ENCODE results near the gene MXRA7. TPM values are rescaled to one million over a fixed set of nuclear protein-coding genes. Genes with fewer than 3 reads are reported as not detected.

MXRA7 gene
- total and polyA plus RNA-seq, 7 donors = 8.3 to 428 (median 327) TPM

GRCh38 chr17:76721463-76721862, 10.7 kb upstream of the MXRA7 start:
- intact Hi-C loops (cut with DNase I) = no loop called here
- no peak for DNase-seq
- peaks cover 0 to 53% (median 41%) of the 10 kb centered on the region in 4 donors for H3K4me1 ChIP-seq
- WGBS, 2 donors = 89 to 91% methylated on average over 10 of the region's 10 CpGs
- H3K36me3 ChIP-seq = peaks cover 43 to 84% (median 79%) of the 10 kb centered on the region in 4 donors
- H3K27me3 ChIP-seq = no peaks in the 10 kb centered on the region
- no peak for TF ChIP-seq EP300 (IDR thresholded peaks at IDR 0.05)
- no peak for TF ChIP-seq POLR2A (IDR thresholded peaks at IDR 0.05)
- no peak for TF ChIP-seq POLR2AphosphoS5 (IDR thresholded peaks at IDR 0.05)
- TF ChIP-seq CTCF (IDR thresholded peaks at IDR 0.05) = no peak
- peak overlapping the region in 1 of 4 donors; percentile 6 for H3K27ac ChIP-seq
- H3K9me3 ChIP-seq = no peaks in the 10 kb centered on the region
- H3K4me3 ChIP-seq = no peak overlapping the region

GRCh38 chr17:76720941-76721340, 10.2 kb upstream of the MXRA7 start:
- WGBS, 2 donors = 93 to 95% methylated on average over 9 of the region's 9 CpGs
- H3K4me1 ChIP-seq = peaks cover 0 to 55% (median 42%) of the 10 kb centered on the region in 4 donors

GRCh38 chr17:76720211-76720610, 9.4 kb upstream of the MXRA7 start:
- peak; percentile 20 for DNase-seq
- intact Hi-C loops (cut with DNase I) = no loop called here
- H3K27me3 ChIP-seq = no peaks in the 10 kb centered on the region
- H3K36me3 ChIP-seq = peaks cover 49 to 96% (median 91%) of the 10 kb centered on the region in 4 donors
- H3K4me3 ChIP-seq = no peak overlapping the region
- 91 to 95% methylated on average over 9 of the region's 9 CpGs for WGBS, 2 donors
- no peaks in the 10 kb centered on the region for H3K9me3 ChIP-seq
- no peak for TF ChIP-seq POLR2A (IDR thresholded peaks at IDR 0.05)
- no peak for TF ChIP-seq EP300 (IDR thresholded peaks at IDR 0.05)
- TF ChIP-seq CTCF (IDR thresholded peaks at IDR 0.05) = no peak
- no peak for TF ChIP-seq POLR2AphosphoS5 (IDR thresholded peaks at IDR 0.05)
- H3K4me1 ChIP-seq = peaks cover 0 to 58% (median 43%) of the 10 kb centered on the region in 4 donors
- no peak overlapping the region for H3K27ac ChIP-seq

More at GRCh38 chr17:76720941-76721340, 10.2 kb upstream of the MXRA7 start:
- Histone ChIP-seq H3K36me3 (peaks cover 43 to 89% (median 85%) of the 10 kb centered on the region in 4 donors), H3K27me3 (no peaks in the 10 kb centered on the region), H3K27ac (peak overlapping the region in 2 of 4 donors; percentile 6 to 9), H3K4me3 (no peak overlapping the region), H3K9me3 (no peaks in the 10 kb centered on the region)
- intact Hi-C loops (cut with DNase I) = no loop called here
- TF ChIP-seq POLR2A (IDR thresholded peaks at IDR 0.05) (no peak), EP300 (IDR thresholded peaks at IDR 0.05) (no peak), POLR2AphosphoS5 (IDR thresholded peaks at IDR 0.05) (no peak), CTCF (IDR thresholded peaks at IDR 0.05) (no peak)
- DNase-seq = peak; percentile 40

- Histone ChIP-seq H3K36me3 (peaks cover 50 to 88% (median 79%) of the 10 kb centered on the region in 4 donors), H3K27me3 (no peaks in the 10 kb centered on the region), H3K27ac (no peak overlapping the region), H3K9me3 (no peaks in the 10 kb centered on the region), H3K4me1 (peaks cover 0 to 54% (median 37%) of the 10 kb centered on the region in 4 donors), H3K4me3 (no peak overlapping the region)
- TF ChIP-seq POLR2AphosphoS5 (IDR thresholded peaks at IDR 0.05) = no peak
- TF ChIP-seq POLR2A (IDR thresholded peaks at IDR 0.05) = no peak
- no peak for TF ChIP-seq EP300 (IDR thresholded peaks at IDR 0.05)
- TF ChIP-seq CTCF (IDR thresholded peaks at IDR 0.05) = no peak
- whole genome bisulfite sequencing, 2 donors = 92 to 96% methylated on average over 16 of the region's 16 CpGs
- DNase-seq = peak; percentile 43
- intact Hi-C loops (cut with DNase I) = loop anchor here (5.0 kb wide), 2 partner anchors 161 to 196 kb away; no protein-coding TSS in a partner anchor
Measured at GRCh38 chr17:76718516-76718915, 7.8 kb upstream of the MXRA7 start.

GRCh38 chr17:76716839-76717215, 6.1 kb upstream of the MXRA7 start:
- intact Hi-C loops (cut with DNase I) = loop anchor here (5.0 kb wide), 2 partner anchors 160 to 195 kb away; no protein-coding TSS in a partner anchor
- 86 to 88% methylated on average over 6 of the region's 6 CpGs for WGBS, 2 donors
- Histone ChIP-seq H3K4me1 (peaks cover 0 to 50% (median 30%) of the 10 kb centered on the region in 4 donors), H3K27ac (peak overlapping the region; percentile 43 to 92 (median 68)), H3K36me3 (peaks cover 43 to 82% (median 65%) of the 10 kb centered on the region in 4 donors), H3K4me3 (no peak overlapping the region), H3K9me3 (no peaks in the 10 kb centered on the region), H3K27me3 (no peaks in the 10 kb centered on the region)
- TF ChIP-seq POLR2AphosphoS5 (IDR thresholded peaks at IDR 0.05) = no peak
- no peak for TF ChIP-seq POLR2A (IDR thresholded peaks at IDR 0.05)
- no peak for TF ChIP-seq EP300 (IDR thresholded peaks at IDR 0.05)
- TF ChIP-seq CTCF (IDR thresholded peaks at IDR 0.05) = no peak
- DNase-seq = no peak

Measured in sigmoid colon (tissue), 7 donors.